AG04450 (cell line): ENCODE results near the gene KCNC4. TPM values are rescaled to one million over a fixed set of nuclear protein-coding genes. Genes with fewer than 3 reads are reported as not detected.

Experiments
- CTCF ChIA-PET: fragments of 300-600, 350-600 bp; formaldehyde crosslinking; extraction: SDS; loops from one replicate; lab custom pipeline; 2022; ENCODE audit warnings: antibody characterized with exemption, inconsistent platforms; lab: Charles Lee
- POLR2A ChIA-PET: fragments of 350-600 bp; formaldehyde crosslinking; extraction: SDS; loops from one replicate; lab custom pipeline; 2021; ENCODE audit warnings: antibody characterized with exemption, inconsistent platforms; lab: Yijun Ruan, JAX
- DNase-seq: peaks from one replicate; pipeline ENCODE4 v3.0.0-alpha.2; 2011; ENCODE audit warnings: low read depth, low spot score
- H3K27ac ChIP-seq: one replicate; pipeline ENCODE4 v1.5.1; 2012; ENCODE audit warnings: low read depth, low read length, control low read depth
- H3K27me3 ChIP-seq: one replicate; pipeline ENCODE4 v1.6.0; 2012; ENCODE audit warnings: low read length; ENCODE audit not compliant: control insufficient read depth, insufficient read depth
- H3K4me3 ChIP-seq: 2 replicates; pipeline ENCODE4 v1.5.1; 2011; ENCODE audit warnings: mild to moderate bottlenecking, low read depth, low read length, control low read depth
- H3K9me3 ChIP-seq: 2 replicates; pipeline ENCODE4 v1.5.1; 2012; ENCODE audit warnings: low read length; ENCODE audit not compliant: control insufficient read depth, insufficient read depth
- CTCF ChIP-seq: IDR thresholded peaks from 2 replicates; pipeline ENCODE4 v1.5.1; 2011; ENCODE audit warnings: low read depth, low read length, control low read depth, inconsistent platforms
- polyA plus RNA-seq: library from polyadenylated mRNA; depleted of rRNA; stranded (reverse); fragments of >200 nt; gene quantifications from 2 replicates; pipeline ENCODE4 v1.2.3, GENCODE V29; 2011

The KCNC4 gene
- polyA plus RNA-seq, 1 experiment, result 0.36 TPM

DNA sequence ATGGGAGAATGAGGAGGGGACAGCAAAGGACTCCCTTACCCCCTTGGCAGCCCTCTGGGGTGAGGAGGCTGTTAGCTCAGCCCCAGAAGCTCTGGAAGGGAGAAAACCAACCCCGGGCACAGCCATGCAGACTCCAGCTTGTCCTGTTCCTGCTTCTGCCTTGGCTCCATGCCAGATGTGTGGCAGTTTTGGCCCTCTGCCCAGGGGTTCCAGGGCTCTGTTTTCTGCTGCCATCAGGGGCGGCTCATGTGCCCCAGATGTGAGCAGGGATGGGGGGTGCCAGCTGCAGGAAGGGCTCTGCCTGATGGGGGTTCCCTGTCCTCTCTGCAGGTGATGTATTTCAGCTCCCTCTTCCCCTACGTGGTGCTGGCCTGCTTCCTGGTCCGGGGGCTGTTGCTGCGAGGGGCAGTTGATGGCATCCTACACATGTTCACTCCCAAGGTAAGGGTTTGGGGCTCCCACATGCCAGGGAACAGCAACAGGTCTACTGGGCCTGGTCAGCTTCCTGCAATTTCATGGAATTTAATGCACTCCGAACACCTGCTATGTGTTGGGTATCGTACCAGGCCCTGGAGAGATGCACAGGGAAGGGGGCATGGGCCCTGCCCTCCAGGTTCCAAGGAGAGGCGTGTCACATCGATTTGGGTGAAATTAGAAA is 33.7 kb upstream of the KCNC4 start:
- no peak overlapping the region for H3K4me3 ChIP-seq
- ChIA-PET CTCF (interaction anchor here (1.0 to 2.3 kb wide), 5 partner anchors 20 to 319 kb away, joined by 3 to 8 read pairs (median 3); no protein-coding TSS in a partner anchor), POLR2A (no interaction called here)
- DNase-seq, result no peak
- TF ChIP-seq CTCF, result no peak
- no peaks in the 10 kb centered on the region for H3K9me3 ChIP-seq
- no peak overlapping the region for H3K27ac ChIP-seq
- H3K27me3 ChIP-seq, result peaks cover 5% of the 10 kb centered on the region

- DNase-seq, result no peak
- Histone ChIP-seq H3K4me3 (no peak overlapping the region), H3K27me3 (peaks cover 4% of the 10 kb centered on the region), H3K9me3 (no peaks in the 10 kb centered on the region), H3K27ac (no peak overlapping the region)
- TF ChIP-seq CTCF, result no peak
- POLR2A ChIA-PET, result no interaction called here
- CTCF ChIA-PET, result interaction anchor here (2.3 kb wide), 2 partner anchors 19 kb away, joined by 7 to 8 read pairs; no protein-coding TSS in a partner anchor
These were observed 32.3 kb upstream of the KCNC4 start for GRCh38 chr1:110177775-110178174.

- TF ChIP-seq CTCF, result no peak
- CTCF ChIA-PET, result interaction anchor here (1.8 kb wide), 1 partner anchor 13 kb away, joined by 8 read pairs; no protein-coding TSS in a partner anchor
- H3K27me3 ChIP-seq, result peaks cover 10% of the 10 kb centered on the region
These were observed 26.4 kb upstream of the KCNC4 start for GRCh38 chr1:110183642-110184167.

GRCh38 chr1:110184446-110184845 is 25.7 kb upstream of the KCNC4 start:
- Histone ChIP-seq H3K9me3 (no peaks in the 10 kb centered on the region), H3K4me3 (no peak overlapping the region), H3K27ac (no peak overlapping the region), H3K27me3 (peaks cover 10% of the 10 kb centered on the region)
- CTCF ChIA-PET, result interaction anchor here (1.6 kb wide), 1 partner anchor 128 kb away, joined by 4 read pairs; no protein-coding TSS in a partner anchor
- no peak for TF ChIP-seq CTCF
- POLR2A ChIA-PET, result no interaction called here
- DNase-seq, result no peak

More at GRCh38 chr1:110183642-110184167, 26.4 kb upstream of the KCNC4 start:
- no peak for DNase-seq
- no peak overlapping the region for H3K4me3 ChIP-seq
- no peaks in the 10 kb centered on the region for H3K9me3 ChIP-seq
- no peak overlapping the region for H3K27ac ChIP-seq
- POLR2A ChIA-PET, result no interaction called here

GRCh38 chr1:110185181-110185580 is 24.9 kb upstream of the KCNC4 start:
- peaks cover 13% of the 10 kb centered on the region for H3K27me3 ChIP-seq
- no peaks in the 10 kb centered on the region for H3K9me3 ChIP-seq
- TF ChIP-seq CTCF, result no peak
- no peak overlapping the region for H3K27ac ChIP-seq
- DNase-seq, result no peak
- CTCF ChIA-PET, result interaction anchor here (1.6 to 1.8 kb wide), 2 partner anchors 18 to 127 kb away, joined by 4 to 5 read pairs; no protein-coding TSS in a partner anchor
- no peak overlapping the region for H3K4me3 ChIP-seq
- POLR2A ChIA-PET, result no interaction called here
